Astrocyte (in vitro differentiated cells and primary cell): ENCODE measurements around the gene CD55. TPM values are rescaled to one million over a fixed set of nuclear protein-coding genes. Genes with fewer than 3 reads are reported as not detected.

ENCODE experiments used
- DNase-seq: peaks from one replicate; pipeline ENCODE4 v3.0.0-alpha.2; 2010; ENCODE audit warnings: low read depth
- FAIRE-seq: peaks from 2 replicates; lab custom pipeline; 2011; peaks lifted over from hg19 to GRCh38; lab: Jason Lieb, UNC
- H2AFZ ChIP-seq: 2 replicates; pipeline ENCODE4 v1.6.0; 2012; ENCODE audit warnings: low read depth, low read length, inconsistent platforms
- H3K27ac ChIP-seq: 2 replicates; pipeline ENCODE4 v1.5.1; 2011; ENCODE audit warnings: low read depth, low read length, inconsistent platforms
- H3K27me3 ChIP-seq: 2 replicates; pipeline ENCODE4 v1.6.0; 2011; ENCODE audit warnings: low read length, inconsistent platforms; ENCODE audit not compliant: insufficient read depth
- H3K36me3 ChIP-seq: 2 replicates; pipeline ENCODE4 v1.5.1; 2011; ENCODE audit warnings: low read length, inconsistent platforms; ENCODE audit not compliant: insufficient read depth
- H3K4me1 ChIP-seq: 2 replicates; pipeline ENCODE4 v1.5.1; 2011; ENCODE audit warnings: low read length, inconsistent platforms; ENCODE audit not compliant: insufficient read depth
- H3K4me2 ChIP-seq: 2 replicates; pipeline ENCODE4 v1.6.0; 2012; ENCODE audit warnings: low read length, inconsistent platforms
- H3K4me3 ChIP-seq: 2 replicates; pipeline ENCODE4 v1.5.1; 2011; ENCODE audit warnings: low read depth, mild to moderate bottlenecking, low read length, inconsistent platforms; ENCODE audit not compliant: insufficient read depth
- H3K79me2 ChIP-seq: 2 replicates; pipeline ENCODE4 v1.6.0; 2012; ENCODE audit warnings: mild to moderate bottlenecking, low read length, inconsistent platforms; ENCODE audit not compliant: insufficient read depth
- H3K9ac ChIP-seq: 2 replicates; pipeline ENCODE4 v1.6.0; 2012; ENCODE audit warnings: mild to moderate bottlenecking, low read length, inconsistent platforms
- H3K9me3 ChIP-seq: 2 replicates; pipeline ENCODE4 v1.5.1; 2012; ENCODE audit warnings: low read depth, mild to moderate bottlenecking, low read length, inconsistent platforms; ENCODE audit not compliant: insufficient read depth
- H4K20me1 ChIP-seq: 2 replicates; pipeline ENCODE4 v1.6.0; 2012; ENCODE audit warnings: low read length, inconsistent platforms; ENCODE audit not compliant: insufficient read depth
- H3K27ac Mint-ChIP-seq: one replicate; pipeline ENCODE4 v1.8.0; 2021; ENCODE audit warnings: mild to moderate bottlenecking, mixed read lengths; ENCODE audit not compliant: unreplicated experiment
- H3K27me3 Mint-ChIP-seq: one replicate; pipeline ENCODE4 v1.8.0; 2021; ENCODE audit warnings: low read depth, mixed read lengths; ENCODE audit not compliant: unreplicated experiment
- H3K36me3 Mint-ChIP-seq: one replicate; pipeline ENCODE4 v1.8.0; 2021; ENCODE audit warnings: low read depth, mixed read lengths; ENCODE audit not compliant: unreplicated experiment
- H3K4me1 Mint-ChIP-seq: one replicate; pipeline ENCODE4 v1.8.0; 2021; ENCODE audit warnings: low read depth, mixed read lengths; ENCODE audit not compliant: unreplicated experiment
- H3K4me3 Mint-ChIP-seq: one replicate; pipeline ENCODE4 v1.8.0; 2021; ENCODE audit warnings: mild to moderate bottlenecking, moderate library complexity, mixed read lengths; ENCODE audit not compliant: unreplicated experiment
- H3K9me3 Mint-ChIP-seq: one replicate; pipeline ENCODE4 v1.8.0; 2021; ENCODE audit warnings: mild to moderate bottlenecking, mixed read lengths; ENCODE audit not compliant: unreplicated experiment
- CTCF ChIP-seq: IDR thresholded peaks from 2 replicates; pipeline ENCODE4 v1.5.1; 2011; ENCODE audit warnings: low read depth, mild to moderate bottlenecking, inconsistent platforms, low read length, moderate library complexity; ENCODE audit not compliant: insufficient read depth
- EZH2 ChIP-seq: IDR thresholded peaks from 2 replicates; pipeline ENCODE4 v1.6.1; 2012; ENCODE audit warnings: mild to moderate bottlenecking, low read length, inconsistent platforms; ENCODE audit not compliant: insufficient read depth
- total RNA-seq: library from RNA; stranded (reverse); gene quantifications from 2 replicates; pipeline ENCODE4 v1.2.1, GENCODE V29; 2021

The CD55 gene
- total RNA-seq, 1 donor from 2014 or later, result 18.7 TPM

GRCh38 chr1:207346513-207346912, 25.0 kb downstream of the CD55 start:
- Histone ChIP-seq H3K4me1 (no peaks in the 10 kb centered on the region), H3K27me3 (no peaks in the 10 kb centered on the region), H3K9ac (no peak overlapping the region), H4K20me1 (no peaks in the 10 kb centered on the region), H3K79me2 (no peaks in the 10 kb centered on the region), H3K27ac (no peak overlapping the region), H3K9me3 (no peaks in the 10 kb centered on the region), H3K4me2 (no peak overlapping the region), H3K36me3 (no peaks in the 10 kb centered on the region), H3K4me3 (no peak overlapping the region), H2AFZ (no peak overlapping the region)
- H3K4me1 Mint-ChIP-seq, result peaks cover 6% of the 10 kb centered on the region
- TF ChIP-seq CTCF, result no peak
- TF ChIP-seq EZH2, result no peak
- H3K4me3 Mint-ChIP-seq, result no peak overlapping the region
- no peak overlapping the region for H3K27ac Mint-ChIP-seq
- peaks cover 10% of the 10 kb centered on the region for H3K9me3 Mint-ChIP-seq
- FAIRE-seq (no peak), DNase-seq (no peak)
- no peaks in the 10 kb centered on the region for H3K27me3 Mint-ChIP-seq
- H3K36me3 Mint-ChIP-seq, result peaks cover 14% of the 10 kb centered on the region

GRCh38 chr1:207349979-207350378, 28.5 kb downstream of the CD55 start:
- H3K27me3 Mint-ChIP-seq, result no peaks in the 10 kb centered on the region
- FAIRE-seq, result no peak

More at GRCh38 chr1:207349979-207350378, 28.5 kb downstream of the CD55 start:
- Histone ChIP-seq H3K4me3 (no peak overlapping the region), H3K79me2 (no peaks in the 10 kb centered on the region), H3K36me3 (no peaks in the 10 kb centered on the region), H3K9ac (no peak overlapping the region), H3K4me2 (no peak overlapping the region), H3K27me3 (no peaks in the 10 kb centered on the region), H3K9me3 (no peaks in the 10 kb centered on the region), H4K20me1 (no peaks in the 10 kb centered on the region), H3K27ac (no peak overlapping the region), H3K4me1 (no peaks in the 10 kb centered on the region), H2AFZ (no peak overlapping the region)
- H3K9me3 Mint-ChIP-seq, result peaks cover 10% of the 10 kb centered on the region
- no peaks in the 10 kb centered on the region for H3K4me1 Mint-ChIP-seq
- H3K4me3 Mint-ChIP-seq, result no peak overlapping the region
- no peak for TF ChIP-seq EZH2
- TF ChIP-seq CTCF, result no peak
- peaks cover 14% of the 10 kb centered on the region for H3K36me3 Mint-ChIP-seq
- no peak overlapping the region for H3K27ac Mint-ChIP-seq
- DNase-seq, result no peak
